Spleen (tissue), 7 donors: ENCODE results near the gene CTNNA2.

Source experiments
- CTCF ChIP-seq, 11 experiments: fragments of 200-600 bp in 7 of 11; fragments of 450-650 bp in 4 of 11; sonication (generic) in 4 of 11; IDR thresholded peaks in 8 of 11; conservative IDR thresholded peaks in 3 of 11; 1 replicate in 7 of 11; 2 replicates in 4 of 11; pipeline versions ENCODE4 v1.4.0 to v1.8.0; 2016 to 2021; ENCODE audit warnings: antibody characterized with exemption in 11 of 11, inconsistent platforms in 4 of 11, mild to moderate bottlenecking in 1 of 11
- POLR2A ChIP-seq, 3 donors: fragments of 450-650 bp; IDR thresholded peaks; one replicate each; pipeline ENCODE4 v1.5.1; 2017; ENCODE audit warnings: antibody characterized with exemption in 3 of 3, mild to moderate bottlenecking in 1 of 3
- POLR2AphosphoS5 ChIP-seq, 3 donors: sonication (generic); formaldehyde crosslinking; IDR thresholded peaks; one replicate each; pipeline ENCODE4 v1.5.1; 2017; ENCODE audit warnings: antibody characterized with exemption in 3 of 3
- donor health status: DM: no; HTN: no; CAD: no; lungs with moderate emphysema.
- donor health status: DM: no; HTN: no; CAD: no.
- donor health status: DM: no; HTN: no; CAD: no.

- TF ChIP-seq POLR2AphosphoS5 (IDR thresholded peaks at IDR 0.05): no peak
- no peak for TF ChIP-seq CTCF (IDR thresholded peaks at IDR 0.05 in 8 of 11, conservative IDR thresholded peaks at IDR 0.05 in 3 of 11)
- no peak for TF ChIP-seq POLR2A (IDR thresholded peaks at IDR 0.05)
Measured at GRCh38 chr2:79944205-79944604, 431.4 kb downstream of the CTNNA2 start.
